GM12878 (cell line): ENCODE data around the gene WWC2. TPM values are rescaled to one million over a fixed set of nuclear protein-coding genes. Genes with fewer than 3 reads are reported as not detected.

Experiments
- ATAC-seq: fragments of 200-7000 bp; cut with Tn5 transposase; 3 replicates; pipeline ENCODE4 v1.9.1; 2020; ENCODE audit warnings: mild to moderate bottlenecking, moderate library complexity
- BruUV-seq: library from RNA; stranded (reverse); fragments of 400-500 nt; replicated peaks from 2 replicates; lab custom pipeline; 2021; lab: Mats Ljungman, UMichigan
- CTCF ChIA-PET: fragments of 300-600 bp; sonication (Branson Sonifier 250); formaldehyde crosslinking; extraction: SDS; loops from one replicate; lab custom pipeline; 2021; ENCODE audit warnings: inconsistent platforms; lab: Yijun Ruan, JAX
- POLR2A ChIA-PET: fragments of 350-600 bp; formaldehyde crosslinking; extraction: SDS; loops from one replicate; lab custom pipeline; 2021; ENCODE audit warnings: inconsistent platforms; lab: Charles Lee
- RAD21 ChIA-PET: fragments of 300-600 bp; sonication (Branson Sonifier 250); formaldehyde crosslinking; loops from one replicate; lab custom pipeline; 2023; ENCODE audit warnings: antibody characterized with exemption; ENCODE audit not compliant: unreplicated experiment; lab: Charles Lee
- SMC1A ChIA-PET: fragments of 300-600 bp; sonication (Branson Sonifier 250); formaldehyde crosslinking; loops from one replicate; lab custom pipeline; 2023; ENCODE audit not compliant: unreplicated experiment, uncharacterized antibody; lab: Charles Lee
- DNase-seq: peaks from one replicate; pipeline ENCODE4 v3.0.0-alpha.2; 2011; ENCODE audit warnings: low read depth, low spot score
- FAIRE-seq: peaks from 3 replicates; lab custom pipeline; 2011; peaks lifted over from hg19 to GRCh38; lab: Jason Lieb, UNC
- H2AFZ ChIP-seq: 2 replicates; pipeline ENCODE4 v1.6.0; 2011; ENCODE audit warnings: low read depth, low read length, control low read depth; ENCODE audit not compliant: control insufficient read depth
- H3K27ac ChIP-seq: 2 replicates; pipeline ENCODE4 v1.5.1; 2011; ENCODE audit warnings: control low read depth; ENCODE audit not compliant: control insufficient read depth, insufficient read depth
- H3K27me3 ChIP-seq, 2 experiments: replicated peaks in 1 of 2; 2 replicates each; pipeline versions ENCODE4 v1.6.0 to v1.6.1; 2011; ENCODE audit warnings: low read length in 1 of 2; ENCODE audit not compliant: control insufficient read depth in 2 of 2, insufficient read depth in 2 of 2
- H3K36me3 ChIP-seq, 2 experiments: 2 replicates each; pipeline ENCODE4 v1.5.1; 2011; ENCODE audit warnings: low read length in 1 of 2; ENCODE audit not compliant: control insufficient read depth in 2 of 2, insufficient read depth in 2 of 2
- H3K4me1 ChIP-seq: 2 replicates; pipeline ENCODE4 v1.6.1; 2011; ENCODE audit warnings: mild to moderate bottlenecking, low read length, moderate library complexity, mixed read lengths; ENCODE audit not compliant: control insufficient read depth, insufficient read depth
- H3K4me2 ChIP-seq: 2 replicates; pipeline ENCODE4 v1.6.0; 2011; ENCODE audit warnings: control low read depth; ENCODE audit not compliant: control insufficient read depth, insufficient read depth
- H3K4me3 ChIP-seq: fragments of 200-600 bp; sonication (generic); 2 replicates; pipeline ENCODE4 v1.5.1; 2016
- H3K79me2 ChIP-seq: 2 replicates; pipeline ENCODE4 v1.6.0; 2011; ENCODE audit warnings: low read length; ENCODE audit not compliant: control insufficient read depth, insufficient read depth
- H3K9ac ChIP-seq: 2 replicates; pipeline ENCODE4 v1.8.0; 2011; ENCODE audit warnings: low read length, control low read depth, mixed read lengths; ENCODE audit not compliant: control insufficient read depth, insufficient read depth
- H3K9me3 ChIP-seq: replicated peaks from 3 replicates; pipeline ENCODE4 v1.5.1; 2011; ENCODE audit warnings: mild to moderate bottlenecking, low read length; ENCODE audit not compliant: control insufficient read depth, insufficient read depth
- H4K20me1 ChIP-seq: 2 replicates; pipeline ENCODE4 v1.6.0; 2011; ENCODE audit not compliant: control insufficient read depth, insufficient read depth
- BRCA1 ChIP-seq: IDR thresholded peaks from 2 replicates; pipeline ENCODE4 v1.6.1; 2011; ENCODE audit warnings: low read depth, low read length, improper control_type of control experiment
- CBFB ChIP-seq: IDR thresholded peaks from 2 replicates; pipeline ENCODE4 v1.6.1; 2016; ENCODE audit warnings: antibody characterized with exemption, low read depth
- CREM ChIP-seq: IDR thresholded peaks from 2 replicates; pipeline ENCODE4 v1.6.1; 2014; ENCODE audit warnings: antibody characterized with exemption, low read depth
- LARP7 ChIP-seq: fragments of 450-650 bp; IDR thresholded peaks from 2 replicates; pipeline ENCODE4 v1.6.1; 2017; ENCODE audit warnings: mild to moderate bottlenecking
- MTA2 ChIP-seq: fragments of 450-650 bp; IDR thresholded peaks from 2 replicates; pipeline ENCODE4 v1.6.1; 2016; ENCODE audit warnings: low read depth, mild to moderate bottlenecking, moderate library complexity
- PML ChIP-seq: IDR thresholded peaks from 2 replicates; pipeline ENCODE4 v1.6.1; 2012; ENCODE audit warnings: low read length, inconsistent platforms
- SPI1 ChIP-seq: IDR thresholded peaks from 2 replicates; pipeline ENCODE4 v1.6.1; 2011; ENCODE audit warnings: low read depth, mild to moderate bottlenecking, low read length, moderate library complexity, borderline replicate concordance; ENCODE audit not compliant: insufficient read depth
- SRF ChIP-seq, 2 experiments: IDR thresholded peaks; 2 replicates each; pipeline ENCODE4 v1.6.1; 2011; ENCODE audit warnings: low read depth in 2 of 2, low read length in 2 of 2, mild to moderate bottlenecking in 1 of 2, moderate library complexity in 1 of 2
- ZZZ3 ChIP-seq: IDR thresholded peaks from 2 replicates; pipeline ENCODE4 v1.6.1; 2011; ENCODE audit warnings: low read depth; ENCODE audit not compliant: control insufficient read depth, insufficient read length
- WGBS: methylation state at CpG from one replicate; pipeline ENCODE4 v1.1.6; 2016; ENCODE audit warnings: low lambda C conversion rate; ENCODE audit not compliant: insufficient replicate concordance, insufficient coverage; ENCODE audit errors: missing lambda C conversion rate; 5-methylcytosine and 5-hydroxymethylcytosine counted together
- in situ Hi-C: fragments of 300-500 bp; cut with MboI; formaldehyde crosslinking; loops from 9 replicates; pipeline ENCODE4 v1.14.3; 2018; ENCODE audit warnings: mixed read lengths
- intact Hi-C: fragments of 100-400 bp; cut with micrococcal nuclease; formaldehyde crosslinking; loops from one replicate; pipeline ENCODE4 v1.14.2; 2022; ENCODE audit not compliant: unreplicated experiment
- polyA plus RNA-seq, 11 experiments: library from polyadenylated mRNA; depleted of rRNA in 4 of 11; unstranded in 6 of 11; stranded (reverse) in 5 of 11; fragments of >200 nt; fragmentation: Nextera tagmentation in 4 of 11; fragmentation: Illumina TruSeq in 1 of 11; extraction: Ambion mirVana in 4 of 11; extraction: Trizol in 1 of 11; gene quantifications; 1 replicate in 1 of 11; 2 replicates in 10 of 11; pipeline versions ENCODE4 v1.2.1 to v1.2.3, GENCODE V29; 2011 to 2016; ENCODE audit warnings: inconsistent platforms in 2 of 11, missing spikeins in 2 of 11, low read depth in 1 of 11
- total RNA-seq, 4 experiments: library from RNA; depleted of rRNA in 3 of 4; stranded (reverse); fragments of >200 nt in 3 of 4; fragmentation: Illumina TruSeq in 1 of 4; extraction: Trizol in 1 of 4; gene quantifications; 2 replicates each; pipeline versions ENCODE4 v1.2.1 to v1.2.3, GENCODE V29; 2013 to 2021
- TF ChIP-seq, protein P1 (sequence below): IDR thresholded peaks from 2 replicates; pipeline ENCODE4 v1.6.1; 2012; ENCODE audit warnings: low read length, inconsistent platforms
- TF ChIP-seq, protein P2 (sequence below): fragments of 450-650 bp; IDR thresholded peaks from 2 replicates; pipeline ENCODE4 v1.6.1; 2017; ENCODE audit warnings: borderline replicate concordance
- TF ChIP-seq, protein P3 (sequence below): fragments of 450-650 bp; formaldehyde crosslinking; IDR thresholded peaks from 2 replicates; pipeline ENCODE4 v1.4.0; 2020; ENCODE audit warnings: mild to moderate bottlenecking, moderate library complexity

WWC2 gene
- total and polyA plus RNA-seq, 10 of the 15 experiments (the other 5 are each of a cell fraction or from before 2014, with no cell fraction given), result 0.02 to 0.72 (median 0.06) TPM; not detected in 3

DNA sequence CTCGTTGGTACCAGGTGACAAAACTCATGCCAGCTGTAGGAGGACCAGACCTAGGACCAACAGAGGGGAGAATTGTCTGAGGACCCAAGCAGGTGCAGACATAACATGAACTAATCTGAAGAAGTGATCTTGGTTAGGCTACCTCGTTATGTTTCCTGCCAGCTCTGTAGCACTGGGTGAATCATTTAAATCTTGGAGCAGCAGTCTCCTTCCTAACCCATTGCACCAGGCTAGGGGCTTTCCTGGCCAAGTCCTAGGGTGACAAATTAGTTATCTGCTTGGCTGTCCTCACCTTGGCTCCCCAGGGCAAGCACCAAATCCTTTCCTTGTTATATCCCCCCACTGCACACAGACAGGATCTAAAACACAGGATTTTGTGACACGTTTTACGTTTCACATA, 87.8 kb downstream of the WWC2 start:
- 38% methylated on average over 4 of the region's 4 CpGs for WGBS
- Histone ChIP-seq H3K9me3 (no peaks in the 10 kb centered on the region), H3K27me3 (no peaks in the 10 kb centered on the region), H3K27ac (no peak overlapping the region), H4K20me1 (no peaks in the 10 kb centered on the region), H2AFZ (no peak overlapping the region), H3K4me1 (no peaks in the 10 kb centered on the region), H3K36me3 (no peaks in the 10 kb centered on the region), H3K9ac (no peak overlapping the region), H3K79me2 (no peaks in the 10 kb centered on the region), H3K4me2 (no peak overlapping the region), H3K4me3 (no peak overlapping the region)
- no peak for ATAC-seq
- RAD21 ChIA-PET, result no interaction called here
- POLR2A ChIA-PET, result no interaction called here
- CTCF ChIA-PET, result no interaction called here
- BruUV-seq, result no TSS peak
- TF ChIP-seq SRF (IDR thresholded peaks at IDR 0.05; ENCODE audit: low read depth in 2 of 2, low read length in 2 of 2) (no peak), MTA2 (no peak)
- no peak for DNase-seq
- FAIRE-seq, result no peak
- SMC1A ChIA-PET, result interaction anchor here (2.0 kb wide), 1 partner anchor 248 kb away, joined by 6 read pairs; no protein-coding TSS in a partner anchor
- intact Hi-C loops (no loop called here), in situ Hi-C loops (no loop called here)

DNA sequence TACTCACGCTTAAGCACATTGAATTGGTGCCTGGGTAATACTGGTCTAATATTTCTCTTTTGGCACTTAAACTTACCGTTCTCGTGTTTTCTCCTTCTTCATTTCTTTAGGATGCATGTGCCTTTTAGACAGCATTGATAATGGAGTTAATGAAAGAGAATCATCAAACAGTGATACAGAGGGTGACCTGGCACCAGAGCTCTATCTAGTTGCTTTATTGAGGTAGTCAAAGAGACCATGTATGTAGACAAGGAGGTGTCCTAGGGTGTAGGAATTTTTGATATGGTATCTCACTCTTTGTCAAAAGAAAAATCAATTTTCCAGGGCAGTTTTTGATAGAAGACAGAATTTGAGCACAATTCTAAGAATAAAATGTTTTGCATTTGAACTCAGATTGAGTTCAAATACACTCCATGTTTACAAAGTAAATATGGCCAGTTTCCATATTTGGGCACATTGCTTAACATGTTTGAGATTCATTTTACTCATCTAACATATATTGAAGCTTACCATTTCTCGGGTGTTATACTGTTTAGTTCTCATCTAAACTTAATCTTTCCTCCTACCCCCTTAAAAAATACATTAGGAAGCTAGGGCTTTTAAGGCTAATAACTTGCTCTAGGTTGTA, 92.0 kb downstream of the WWC2 start:
- no peaks in the 10 kb centered on the region for H3K79me2 ChIP-seq
- H3K27me3 ChIP-seq, result no peaks in the 10 kb centered on the region; a peak in 2 of 4 replicates
- CTCF ChIA-PET, result no interaction called here
- H3K4me1 ChIP-seq, result no peaks in the 10 kb centered on the region
- no peaks in the 10 kb centered on the region for H3K9me3 ChIP-seq
- no TSS peak for BruUV-seq
- H3K36me3 ChIP-seq, result no peaks in the 10 kb centered on the region
- no peak overlapping the region for H3K4me2 ChIP-seq
- H2AFZ ChIP-seq, result no peak overlapping the region
- H3K9ac ChIP-seq, result no peak overlapping the region
- in situ Hi-C loops, result no loop called here
- no peak overlapping the region for H3K4me3 ChIP-seq
- ATAC-seq, result no peak
- H3K27ac ChIP-seq, result no peak overlapping the region
- RAD21 ChIA-PET, result no interaction called here
- FAIRE-seq, result no peak
- DNase-seq, result no peak
- intact Hi-C loops, result no loop called here
- POLR2A ChIA-PET, result no interaction called here
- no peaks in the 10 kb centered on the region for H4K20me1 ChIP-seq
- SMC1A ChIA-PET, result no interaction called here
- 25% methylated on average over 4 of the region's 4 CpGs for WGBS
- TF ChIP-seq CBFB (no peak), PML (no peak), CREM (no peak), ZZZ3 (no peak), SPI1 (no peak), LARP7 (no peak), BRCA1 (no peak)
- TF ChIP-seq, protein P1, sequence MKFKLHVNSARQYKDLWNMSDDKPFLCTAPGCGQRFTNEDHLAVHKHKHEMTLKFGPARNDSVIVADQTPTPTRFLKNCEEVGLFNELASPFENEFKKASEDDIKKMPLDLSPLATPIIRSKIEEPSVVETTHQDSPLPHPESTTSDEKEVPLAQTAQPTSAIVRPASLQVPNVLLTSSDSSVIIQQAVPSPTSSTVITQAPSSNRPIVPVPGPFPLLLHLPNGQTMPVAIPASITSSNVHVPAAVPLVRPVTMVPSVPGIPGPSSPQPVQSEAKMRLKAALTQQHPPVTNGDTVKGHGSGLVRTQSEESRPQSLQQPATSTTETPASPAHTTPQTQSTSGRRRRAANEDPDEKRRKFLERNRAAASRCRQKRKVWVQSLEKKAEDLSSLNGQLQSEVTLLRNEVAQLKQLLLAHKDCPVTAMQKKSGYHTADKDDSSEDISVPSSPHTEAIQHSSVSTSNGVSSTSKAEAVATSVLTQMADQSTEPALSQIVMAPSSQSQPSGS, result no peak
- TF ChIP-seq, protein P2, sequence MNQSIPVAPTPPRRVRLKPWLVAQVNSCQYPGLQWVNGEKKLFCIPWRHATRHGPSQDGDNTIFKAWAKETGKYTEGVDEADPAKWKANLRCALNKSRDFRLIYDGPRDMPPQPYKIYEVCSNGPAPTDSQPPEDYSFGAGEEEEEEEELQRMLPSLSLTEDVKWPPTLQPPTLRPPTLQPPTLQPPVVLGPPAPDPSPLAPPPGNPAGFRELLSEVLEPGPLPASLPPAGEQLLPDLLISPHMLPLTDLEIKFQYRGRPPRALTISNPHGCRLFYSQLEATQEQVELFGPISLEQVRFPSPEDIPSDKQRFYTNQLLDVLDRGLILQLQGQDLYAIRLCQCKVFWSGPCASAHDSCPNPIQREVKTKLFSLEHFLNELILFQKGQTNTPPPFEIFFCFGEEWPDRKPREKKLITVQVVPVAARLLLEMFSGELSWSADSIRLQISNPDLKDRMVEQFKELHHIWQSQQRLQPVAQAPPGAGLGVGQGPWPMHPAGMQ, result no peak
- TF ChIP-seq, protein P3, sequence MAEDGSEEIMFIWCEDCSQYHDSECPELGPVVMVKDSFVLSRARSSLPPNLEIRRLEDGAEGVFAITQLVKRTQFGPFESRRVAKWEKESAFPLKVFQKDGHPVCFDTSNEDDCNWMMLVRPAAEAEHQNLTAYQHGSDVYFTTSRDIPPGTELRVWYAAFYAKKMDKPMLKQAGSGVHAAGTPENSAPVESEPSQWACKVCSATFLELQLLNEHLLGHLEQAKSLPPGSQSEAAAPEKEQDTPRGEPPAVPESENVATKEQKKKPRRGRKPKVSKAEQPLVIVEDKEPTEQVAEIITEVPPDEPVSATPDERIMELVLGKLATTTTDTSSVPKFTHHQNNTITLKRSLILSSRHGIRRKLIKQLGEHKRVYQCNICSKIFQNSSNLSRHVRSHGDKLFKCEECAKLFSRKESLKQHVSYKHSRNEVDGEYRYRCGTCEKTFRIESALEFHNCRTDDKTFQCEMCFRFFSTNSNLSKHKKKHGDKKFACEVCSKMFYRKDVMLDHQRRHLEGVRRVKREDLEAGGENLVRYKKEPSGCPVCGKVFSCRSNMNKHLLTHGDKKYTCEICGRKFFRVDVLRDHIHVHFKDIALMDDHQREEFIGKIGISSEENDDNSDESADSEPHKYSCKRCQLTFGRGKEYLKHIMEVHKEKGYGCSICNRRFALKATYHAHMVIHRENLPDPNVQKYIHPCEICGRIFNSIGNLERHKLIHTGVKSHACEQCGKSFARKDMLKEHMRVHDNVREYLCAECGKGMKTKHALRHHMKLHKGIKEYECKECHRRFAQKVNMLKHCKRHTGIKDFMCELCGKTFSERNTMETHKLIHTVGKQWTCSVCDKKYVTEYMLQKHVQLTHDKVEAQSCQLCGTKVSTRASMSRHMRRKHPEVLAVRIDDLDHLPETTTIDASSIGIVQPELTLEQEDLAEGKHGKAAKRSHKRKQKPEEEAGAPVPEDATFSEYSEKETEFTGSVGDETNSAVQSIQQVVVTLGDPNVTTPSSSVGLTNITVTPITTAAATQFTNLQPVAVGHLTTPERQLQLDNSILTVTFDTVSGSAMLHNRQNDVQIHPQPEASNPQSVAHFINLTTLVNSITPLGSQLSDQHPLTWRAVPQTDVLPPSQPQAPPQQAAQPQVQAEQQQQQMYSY (CRISPR knock-in tag), result no peak
